ENCODE measurements around the gene ATG4B.

- TF ChIP-seq CTCF (IDR thresholded peaks at IDR 0.05; ENCODE audit: borderline replicate concordance, extremely low read depth, low read length, poor library complexity, severe bottlenecking) (no peak), EZH2 (IDR thresholded peaks at IDR 0.05; ENCODE audit: borderline replicate concordance, low read depth, low read length, severe bottlenecking) (no peak)
Measured at GRCh38 chr2:241665731-241666440, 28.4 kb downstream of the ATG4B start.
